GM12873 (cell line): ENCODE data around the gene TK1.

Experiments used
- TF ChIP-seq, protein P1 (sequence below): IDR thresholded peaks from 2 replicates; pipeline ENCODE4 v1.5.1; 2012; ENCODE audit warnings: low read depth, mild to moderate bottlenecking, moderate library complexity, low read length, control low read depth; ENCODE audit not compliant: insufficient read depth; ENCODE audit errors: missing control alignments

TK1 gene

DNA sequence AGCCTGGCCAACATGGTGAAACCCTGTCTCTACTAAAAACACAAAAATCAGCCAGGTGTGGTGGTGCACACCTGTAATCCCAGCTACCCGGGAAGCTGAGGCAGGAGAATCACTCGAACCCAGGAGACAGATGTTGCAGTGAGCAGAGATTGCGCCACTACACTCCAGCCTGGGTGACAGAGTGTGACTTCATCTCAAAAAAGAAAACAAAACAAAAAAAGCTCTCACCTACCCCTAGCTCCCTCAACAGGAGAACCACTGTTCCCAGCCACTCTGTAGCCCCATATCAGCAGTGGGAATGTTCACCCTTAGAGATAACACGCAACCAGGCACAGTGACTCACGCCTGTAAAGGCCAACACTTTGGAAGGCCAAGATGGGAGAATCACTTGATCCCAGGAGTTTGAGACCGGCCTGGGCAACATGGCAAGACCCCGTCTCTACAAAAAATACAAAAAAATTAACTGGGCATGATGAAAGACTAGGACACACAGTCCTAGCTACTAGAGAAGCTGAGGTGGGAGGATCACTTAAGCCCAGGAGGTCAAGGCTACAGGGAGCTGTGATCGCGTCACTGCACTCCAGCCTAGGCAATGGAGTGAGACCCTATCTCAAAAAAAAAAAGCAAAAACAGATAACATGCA lies 50.9 kb downstream of the TK1 start:
- TF ChIP-seq, protein P1, sequence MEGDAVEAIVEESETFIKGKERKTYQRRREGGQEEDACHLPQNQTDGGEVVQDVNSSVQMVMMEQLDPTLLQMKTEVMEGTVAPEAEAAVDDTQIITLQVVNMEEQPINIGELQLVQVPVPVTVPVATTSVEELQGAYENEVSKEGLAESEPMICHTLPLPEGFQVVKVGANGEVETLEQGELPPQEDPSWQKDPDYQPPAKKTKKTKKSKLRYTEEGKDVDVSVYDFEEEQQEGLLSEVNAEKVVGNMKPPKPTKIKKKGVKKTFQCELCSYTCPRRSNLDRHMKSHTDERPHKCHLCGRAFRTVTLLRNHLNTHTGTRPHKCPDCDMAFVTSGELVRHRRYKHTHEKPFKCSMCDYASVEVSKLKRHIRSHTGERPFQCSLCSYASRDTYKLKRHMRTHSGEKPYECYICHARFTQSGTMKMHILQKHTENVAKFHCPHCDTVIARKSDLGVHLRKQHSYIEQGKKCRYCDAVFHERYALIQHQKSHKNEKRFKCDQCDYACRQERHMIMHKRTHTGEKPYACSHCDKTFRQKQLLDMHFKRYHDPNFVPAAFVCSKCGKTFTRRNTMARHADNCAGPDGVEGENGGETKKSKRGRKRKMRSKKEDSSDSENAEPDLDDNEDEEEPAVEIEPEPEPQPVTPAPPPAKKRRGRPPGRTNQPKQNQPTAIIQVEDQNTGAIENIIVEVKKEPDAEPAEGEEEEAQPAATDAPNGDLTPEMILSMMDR: no peak

DNA sequence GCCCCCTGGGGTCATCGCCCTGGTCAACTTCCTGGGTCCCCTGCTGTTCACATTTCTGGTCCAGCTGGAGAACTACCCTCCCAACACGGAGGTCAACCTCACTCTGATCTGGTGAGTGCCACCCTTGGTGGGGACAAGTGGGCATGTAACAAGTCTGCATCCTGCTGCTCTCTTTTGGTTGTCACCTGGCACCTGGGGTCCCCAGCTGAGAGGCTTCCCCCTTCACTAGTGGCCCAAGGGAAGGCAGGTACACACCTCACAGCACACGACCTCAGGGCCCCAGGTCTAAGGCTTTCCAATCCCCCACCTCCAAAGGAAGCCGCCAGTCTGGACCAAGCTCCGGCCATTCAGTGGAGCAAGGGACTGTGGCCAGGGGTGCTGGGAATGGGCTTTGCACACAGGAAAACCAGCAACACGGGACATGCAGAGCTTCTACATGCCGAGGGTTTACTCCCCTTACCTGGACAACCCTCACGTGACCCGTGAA lies 51.9 kb downstream of the TK1 start:
- TF ChIP-seq, protein P1: no peak

DNA sequence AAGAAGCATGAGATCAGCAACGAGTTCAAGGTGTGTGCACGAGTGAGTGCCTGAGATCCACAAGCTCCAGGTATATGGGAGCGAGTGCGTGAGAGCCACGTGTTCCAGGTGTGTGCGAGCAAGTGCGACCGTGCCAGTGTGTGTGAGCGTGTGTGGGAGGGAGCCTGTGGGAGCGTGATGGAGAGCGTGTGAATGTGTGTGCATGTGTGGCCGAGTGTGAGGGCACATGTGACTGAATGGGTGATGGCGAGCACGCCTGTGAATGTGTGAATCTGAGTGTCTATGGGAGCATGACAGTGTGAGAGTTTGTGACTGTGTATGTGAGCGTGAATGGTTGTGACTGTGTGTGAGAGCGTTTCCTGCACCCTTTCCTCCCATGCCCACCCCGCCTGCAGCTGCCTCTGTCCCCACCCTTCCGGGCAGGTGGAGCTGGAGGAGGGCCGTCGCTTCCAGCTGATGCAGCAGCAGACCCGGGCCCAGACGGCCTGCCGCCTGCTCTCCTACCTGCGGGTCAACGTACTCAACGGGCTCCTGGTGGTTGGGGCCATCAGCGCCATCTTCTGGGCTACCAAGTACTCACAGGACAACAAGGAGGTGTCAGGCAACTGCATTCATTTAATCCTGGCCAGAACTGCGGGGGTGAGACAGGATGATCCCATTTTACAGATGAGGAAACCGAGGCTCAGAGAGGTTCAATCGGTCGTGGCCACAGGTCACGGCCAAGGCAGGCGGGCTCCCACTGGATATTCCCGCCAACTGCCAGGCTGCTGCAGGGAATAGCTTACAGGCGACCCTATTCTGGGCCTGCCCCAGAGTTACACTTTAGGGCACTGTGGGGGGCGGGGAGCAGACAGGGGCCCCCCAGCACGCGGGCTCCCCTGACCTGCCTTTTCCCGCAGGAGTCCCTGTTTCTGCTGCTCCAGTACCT lies 52.6 kb downstream of the TK1 start:
- TF ChIP-seq, protein P1: peak; percentile 75

DNA sequence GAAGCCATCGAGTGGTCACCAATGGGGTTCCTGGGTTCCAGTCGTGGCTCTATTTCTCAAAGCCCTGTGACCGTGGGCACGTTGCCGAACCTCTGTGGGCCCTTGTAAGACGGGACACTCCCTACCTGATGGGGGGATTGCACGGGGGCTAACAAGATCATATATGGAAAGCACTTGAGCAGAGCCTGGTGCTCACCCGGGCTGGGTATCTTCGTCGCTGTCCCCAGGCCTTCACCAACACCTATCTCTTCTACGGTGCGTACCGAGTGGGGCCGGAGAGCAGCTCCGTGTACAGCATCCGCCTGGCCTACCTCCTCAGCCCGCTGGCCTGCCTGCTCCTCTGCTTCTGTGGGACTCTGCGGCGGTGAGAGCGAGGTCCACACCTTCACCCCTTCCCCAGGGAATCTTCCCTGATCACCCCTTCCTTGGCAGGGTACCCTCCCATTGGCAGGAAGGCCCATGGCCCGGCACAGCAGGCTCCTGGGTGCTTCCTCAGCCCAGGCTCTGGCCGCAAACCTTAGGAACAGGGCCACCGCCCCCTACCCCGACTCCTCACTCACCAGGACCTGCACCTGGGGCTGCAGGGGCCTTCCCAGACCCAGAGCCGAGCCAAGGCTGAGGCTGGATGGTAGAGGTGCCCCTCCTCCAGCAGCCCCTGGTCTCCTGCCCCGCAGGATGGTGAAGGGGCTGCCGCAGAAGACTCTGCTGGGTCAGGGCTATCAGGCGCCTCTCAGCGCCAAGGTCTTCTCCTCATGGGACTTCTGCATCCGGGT lies 53.5 kb downstream of the TK1 start:
- TF ChIP-seq, protein P1: no peak

DNA sequence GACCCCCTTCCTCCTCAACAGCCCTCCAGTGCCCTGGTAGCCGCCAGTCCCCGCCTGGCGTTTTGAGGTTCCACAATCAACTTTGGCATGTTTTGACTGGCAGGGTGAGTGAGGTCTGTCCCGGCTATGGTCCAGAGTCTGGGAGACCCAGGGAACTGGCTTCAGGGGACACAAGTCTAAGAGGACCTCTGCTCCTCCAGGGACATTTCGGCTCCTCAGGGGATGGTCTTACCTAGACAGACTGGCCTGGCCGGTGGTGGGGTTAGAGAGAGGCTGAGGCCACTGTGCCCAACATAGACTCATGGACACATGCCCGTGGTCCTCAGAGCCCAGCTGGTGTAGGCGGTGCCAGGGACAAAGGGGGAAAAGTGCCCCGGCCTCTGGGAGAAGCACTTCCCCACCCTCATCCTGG lies 54.1 kb downstream of the TK1 start:
- TF ChIP-seq, protein P1: no peak

DNA sequence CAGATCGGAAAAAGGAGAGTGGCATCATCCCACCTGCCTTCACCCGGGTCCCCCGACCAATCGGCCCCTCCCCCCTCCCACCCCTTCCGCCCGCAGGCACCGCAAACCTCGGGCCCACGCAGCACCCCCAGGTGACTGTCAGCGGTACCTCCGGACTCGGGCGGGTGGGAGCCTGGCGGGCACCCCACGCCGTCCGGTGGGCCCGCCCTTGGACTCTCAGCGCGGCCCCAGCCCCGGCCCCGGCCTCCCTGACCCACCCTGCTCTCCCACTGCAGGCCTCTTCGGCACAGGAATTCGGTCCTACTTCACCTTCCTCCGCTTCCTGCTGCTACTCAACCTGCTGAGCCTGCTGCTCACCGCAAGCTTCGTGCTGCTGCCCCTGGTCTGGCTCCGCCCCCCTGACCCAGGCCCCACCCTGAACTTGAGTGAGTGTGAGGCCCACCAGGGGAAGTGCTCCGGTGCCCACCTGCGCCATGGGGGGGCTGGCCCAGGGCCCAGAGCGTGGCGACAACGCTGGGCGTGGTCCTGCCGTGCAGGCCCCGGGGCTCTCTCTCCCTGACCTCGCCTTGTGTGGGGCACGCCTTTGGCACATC lies 54.7 kb downstream of the TK1 start:
- TF ChIP-seq, protein P1: no peak
